Nucleus accumbens (tissue), 56 donors: ENCODE measurements around the gene ZNF212.
A peak's percentile ranks its signal among the peaks of the same experiment; 100 is the strongest.

Experiments used
- DNase-seq, 56 donors: peaks; one replicate each; lab custom pipeline; 2025; lab: John Stamatoyannopoulos, UW

Gene ZNF212

DNA sequence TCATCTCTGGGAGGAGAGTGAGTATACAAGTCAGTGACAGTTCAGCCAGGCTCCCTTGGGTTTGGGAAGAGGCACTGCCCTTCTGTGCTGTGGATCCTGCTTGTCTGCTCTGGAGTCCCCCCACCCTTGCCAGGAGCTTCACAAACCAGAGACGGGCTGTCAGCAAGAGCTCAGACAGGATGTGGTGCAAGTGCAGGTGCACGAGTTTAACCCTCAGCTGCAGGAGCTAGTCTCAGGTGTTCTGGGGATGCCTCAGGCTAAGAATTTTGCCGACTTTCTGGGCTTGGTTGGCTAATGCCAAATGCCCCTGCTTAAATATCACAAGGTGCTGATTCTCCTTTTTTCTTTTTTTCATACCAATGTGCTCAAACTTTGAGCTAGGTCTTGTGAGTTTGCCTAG, 44.9 kb downstream of the ZNF212 start:
- no peak for DNase-seq

DNA sequence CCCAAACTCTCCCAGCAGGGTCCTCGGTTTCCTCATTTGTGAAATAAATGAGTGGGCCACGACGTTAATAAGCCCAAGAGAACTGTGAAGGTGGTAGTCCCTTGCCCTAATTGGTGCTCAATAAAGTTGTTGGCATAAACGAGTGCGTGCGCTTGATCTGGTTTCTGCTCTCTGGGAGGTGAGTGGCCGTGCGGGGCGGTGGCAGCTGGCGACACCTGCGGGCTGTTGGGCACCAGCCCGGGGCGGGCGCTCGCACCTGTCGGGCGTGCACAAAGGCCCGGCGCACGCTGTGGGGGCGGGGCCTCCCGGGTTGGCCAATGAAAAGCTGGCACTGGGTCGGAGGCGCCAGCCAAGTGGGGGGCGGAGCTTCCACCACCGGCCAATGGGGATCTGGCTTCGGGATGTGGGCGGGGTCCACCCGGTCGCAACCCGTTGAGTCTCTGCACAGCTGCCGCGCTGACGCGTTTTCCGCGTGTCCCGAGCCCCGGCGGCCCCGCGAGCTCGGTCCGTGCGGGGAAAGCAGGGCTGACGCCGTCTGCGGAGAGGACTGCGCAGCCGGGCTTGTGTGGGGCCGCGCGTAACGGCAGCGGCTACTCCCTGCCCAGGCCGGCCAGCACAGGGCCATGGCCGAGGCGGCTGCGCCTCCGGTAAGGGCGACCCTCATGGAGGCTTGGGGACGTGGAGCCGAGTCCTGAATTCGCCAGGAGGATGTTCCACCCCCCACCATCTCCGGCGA, 45.6 kb downstream of the ZNF212 start:
- DNase-seq = peak; percentile 56 to 97 (median 89)

DNA sequence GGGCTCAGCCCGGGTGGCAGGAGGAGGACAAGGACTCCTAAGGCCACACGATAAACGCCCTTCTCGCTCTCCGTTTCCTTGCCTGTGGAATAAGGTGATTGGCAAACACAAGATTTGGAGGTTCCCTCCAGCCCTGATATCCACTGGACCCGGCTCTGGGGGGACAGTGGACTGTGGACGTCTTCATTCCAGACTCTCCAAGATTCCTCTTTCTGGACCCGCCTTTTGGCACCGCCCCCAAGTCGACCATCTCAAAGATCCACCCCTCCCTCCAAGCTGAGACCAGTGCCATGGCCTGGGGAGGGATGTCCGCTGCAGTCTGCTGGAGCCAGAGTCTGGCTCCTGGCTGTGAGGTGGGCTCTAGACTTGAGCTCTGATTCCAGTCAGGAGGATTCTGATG, 46.2 kb downstream of the ZNF212 start:
- DNase-seq = peak in 5 of 56 donors; percentile 20 to 35 (median 25)

DNA sequence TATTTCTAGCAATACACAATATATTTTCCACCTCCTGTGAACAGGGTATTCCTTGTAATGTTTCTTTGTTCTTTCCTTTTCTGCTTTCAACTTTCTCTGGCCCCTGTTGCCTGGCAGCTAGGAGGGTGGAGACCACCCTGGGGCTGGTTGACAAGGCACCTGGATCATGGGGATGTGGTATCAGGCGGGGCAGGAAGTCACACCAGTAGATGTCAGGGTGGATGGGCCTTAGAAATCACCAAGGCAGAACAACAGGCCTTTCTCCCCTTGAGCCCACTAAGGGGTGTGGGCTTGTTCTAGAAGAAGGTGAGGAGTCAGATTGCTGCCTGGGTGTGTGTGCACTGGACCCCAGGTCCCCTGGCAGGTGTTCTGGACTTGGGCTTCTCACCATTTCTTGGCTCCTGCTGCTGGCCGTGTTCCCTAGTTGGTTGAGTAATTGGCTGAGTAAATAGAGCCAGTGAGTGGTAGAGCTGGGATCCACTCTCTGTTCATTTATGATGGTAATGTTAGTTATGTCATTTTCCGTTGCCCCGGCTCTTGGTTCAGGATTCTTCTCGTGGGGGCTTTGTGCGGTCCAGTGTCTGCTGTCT, 47.5 kb downstream of the ZNF212 start:
- no peak for DNase-seq

DNA sequence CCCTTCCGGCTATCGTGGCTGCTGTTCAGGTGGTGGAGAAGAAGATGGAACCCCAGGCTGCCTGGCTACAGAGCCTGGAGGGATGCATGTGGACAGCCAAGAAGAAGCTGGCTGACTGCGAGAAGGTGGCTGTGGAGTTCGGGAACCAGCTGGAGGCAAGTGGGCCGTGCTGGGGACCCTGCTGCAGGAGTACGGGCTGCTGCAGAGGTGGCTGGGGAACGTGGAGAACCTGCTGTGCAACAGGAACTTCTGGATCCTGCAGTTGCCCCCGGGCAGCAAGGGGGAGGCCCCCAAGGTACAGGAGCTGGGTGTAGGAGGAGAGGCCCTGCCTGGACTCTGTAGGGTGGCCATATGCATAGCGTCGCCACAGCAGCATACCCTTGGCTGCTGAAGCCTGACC, 48.2 kb downstream of the ZNF212 start:
- no peak for DNase-seq

DNA sequence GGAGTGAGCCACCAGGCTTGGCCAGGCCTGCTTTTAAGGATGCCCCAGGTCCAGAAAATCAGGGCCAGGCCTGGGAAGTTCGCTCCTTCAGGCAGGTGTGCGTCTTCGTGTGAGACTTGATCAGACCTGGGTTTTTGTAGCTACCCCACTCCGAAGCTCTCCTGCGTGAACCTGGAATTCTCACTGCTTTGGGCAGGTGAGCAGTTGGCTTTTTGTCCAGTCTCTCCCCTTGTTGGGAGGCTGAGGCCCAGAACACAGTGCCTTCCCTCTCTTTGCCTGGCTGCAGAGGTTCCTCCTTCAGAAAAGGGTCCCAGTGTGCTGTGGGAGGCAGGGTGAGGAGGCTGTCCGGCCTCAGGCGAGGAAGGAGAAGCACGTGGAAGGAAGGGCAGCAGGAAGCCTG, 49.8 kb downstream of the ZNF212 start:
- no peak for DNase-seq

DNA sequence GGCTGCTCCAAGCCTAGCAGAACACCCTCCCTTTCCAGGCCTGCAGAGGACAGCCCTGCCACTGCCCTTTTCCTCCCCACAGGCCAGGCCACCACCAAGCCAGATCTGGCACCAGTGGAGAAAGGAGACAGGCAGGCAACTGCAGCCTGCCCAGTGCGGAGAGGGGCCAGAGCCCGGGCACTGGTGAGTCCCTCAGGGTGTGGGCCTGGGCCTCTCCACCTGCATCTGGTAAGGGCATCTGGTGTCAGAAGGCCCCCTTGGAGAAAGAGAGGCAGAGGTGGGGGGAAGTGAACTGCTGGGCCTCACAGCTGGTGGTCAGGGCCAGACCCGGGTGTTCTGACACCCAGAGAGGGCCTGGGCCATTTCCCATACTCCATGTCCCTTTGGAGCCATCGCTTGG, 50.4 kb downstream of the ZNF212 start:
- no peak for DNase-seq

DNA sequence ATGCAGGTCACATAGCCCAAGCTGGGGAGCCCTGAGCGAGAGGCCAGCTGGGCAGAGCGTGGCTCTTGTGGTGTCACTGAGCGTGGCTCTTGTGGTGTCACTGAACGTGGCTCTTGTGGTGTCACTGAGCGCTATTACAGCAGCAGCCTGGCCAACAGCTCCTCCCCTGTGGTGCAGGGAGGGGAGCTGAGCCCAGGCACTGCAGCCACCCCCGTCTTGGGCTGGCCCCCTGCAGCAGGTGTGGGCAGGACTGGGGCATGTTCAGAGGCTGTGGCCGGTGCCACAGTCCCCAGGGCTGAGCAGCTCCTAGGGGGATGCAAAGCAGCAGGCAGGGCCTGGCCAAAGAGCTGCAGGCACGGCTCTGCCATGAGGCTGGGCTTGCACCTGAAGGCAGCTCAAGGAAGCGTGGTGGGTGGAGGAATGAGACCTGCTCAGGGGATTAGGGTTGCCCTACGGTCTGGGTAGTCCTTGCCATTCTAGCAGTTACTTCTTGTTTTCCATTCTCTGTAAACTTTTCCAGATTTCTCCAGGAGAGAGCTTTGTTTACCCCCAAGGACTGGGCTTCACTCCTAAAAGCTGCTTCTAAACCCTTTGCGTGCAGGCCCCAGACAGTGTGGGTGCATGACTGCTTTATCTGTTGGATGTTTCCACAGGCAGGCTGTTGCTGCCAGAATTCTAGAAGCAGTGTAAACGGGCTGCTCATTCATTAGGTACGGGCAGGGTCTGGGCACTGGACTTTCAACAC, 51.8 kb downstream of the ZNF212 start:
- DNase-seq = no peak

DNA sequence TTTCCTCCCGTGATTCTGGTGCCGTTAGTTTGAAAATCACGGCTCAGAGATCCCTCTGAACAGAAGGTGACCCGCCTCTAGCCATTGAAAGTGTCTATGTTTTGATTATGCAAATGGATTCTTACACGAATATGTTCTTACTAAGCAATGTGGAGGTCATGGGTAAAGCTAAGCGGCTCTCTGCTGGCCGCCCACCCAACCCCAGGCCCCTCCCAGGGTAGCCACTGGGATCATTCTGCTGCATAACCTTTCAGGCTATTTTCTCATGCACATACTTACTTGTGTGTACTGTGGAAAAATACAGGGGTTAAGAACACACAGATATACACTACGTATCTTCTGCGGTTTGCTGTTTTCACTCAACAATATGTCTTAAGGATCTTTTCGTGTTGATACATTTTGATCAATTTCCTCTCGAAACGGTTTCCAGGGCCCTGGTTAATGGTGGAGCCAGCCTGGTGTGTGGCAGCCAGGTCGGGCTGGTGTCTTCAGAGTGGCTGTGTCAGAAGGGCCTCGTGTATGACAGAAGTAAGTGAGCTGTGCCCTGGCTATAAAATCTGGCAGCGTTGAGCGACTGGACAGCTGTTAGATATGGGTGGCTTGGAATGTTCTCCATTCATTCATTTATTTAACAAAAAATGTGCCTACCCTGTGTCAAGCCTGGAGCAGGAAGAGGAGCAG, 52.5 kb downstream of the ZNF212 start:
- DNase-seq = no peak

DNA sequence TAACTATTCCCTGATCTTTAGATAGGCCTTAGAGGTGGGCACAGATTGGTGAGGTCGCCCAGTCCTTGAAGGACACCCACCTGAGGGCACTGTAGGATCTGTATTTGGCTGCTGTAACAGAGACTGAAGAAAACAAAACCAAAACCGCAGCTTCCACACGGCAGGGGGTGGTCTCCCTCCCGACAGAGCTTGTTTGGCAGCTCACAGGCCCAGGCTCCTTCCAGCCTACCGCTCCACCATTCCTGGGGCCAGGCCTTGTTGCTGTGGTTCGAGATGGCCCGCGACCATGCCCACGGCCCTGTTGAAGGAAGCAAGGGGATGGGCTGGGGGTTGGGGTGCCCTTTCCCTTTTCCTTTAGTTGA, 53.0 kb downstream of the ZNF212 start:
- DNase-seq = no peak

DNA sequence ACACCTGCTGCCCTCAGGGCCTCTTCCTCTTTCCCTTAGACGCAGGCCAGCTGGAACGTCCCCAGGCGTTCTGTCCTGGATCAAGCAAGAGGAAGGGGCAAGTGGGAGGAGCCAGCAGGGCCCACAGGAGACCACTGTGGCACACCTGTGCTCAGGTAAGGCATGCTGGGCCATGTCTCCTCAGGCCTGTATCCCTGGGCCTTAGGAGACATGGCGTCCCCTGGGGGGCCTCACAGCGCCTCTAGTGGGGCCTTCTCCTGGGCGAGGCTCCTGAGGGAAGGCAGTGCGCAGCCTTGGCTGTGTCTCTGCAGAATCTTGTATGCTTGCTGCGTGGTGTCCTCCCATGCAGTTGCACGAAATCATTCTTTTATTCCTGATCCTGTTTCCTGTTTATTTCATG, 53.9 kb downstream of the ZNF212 start:
- DNase-seq = no peak

DNA sequence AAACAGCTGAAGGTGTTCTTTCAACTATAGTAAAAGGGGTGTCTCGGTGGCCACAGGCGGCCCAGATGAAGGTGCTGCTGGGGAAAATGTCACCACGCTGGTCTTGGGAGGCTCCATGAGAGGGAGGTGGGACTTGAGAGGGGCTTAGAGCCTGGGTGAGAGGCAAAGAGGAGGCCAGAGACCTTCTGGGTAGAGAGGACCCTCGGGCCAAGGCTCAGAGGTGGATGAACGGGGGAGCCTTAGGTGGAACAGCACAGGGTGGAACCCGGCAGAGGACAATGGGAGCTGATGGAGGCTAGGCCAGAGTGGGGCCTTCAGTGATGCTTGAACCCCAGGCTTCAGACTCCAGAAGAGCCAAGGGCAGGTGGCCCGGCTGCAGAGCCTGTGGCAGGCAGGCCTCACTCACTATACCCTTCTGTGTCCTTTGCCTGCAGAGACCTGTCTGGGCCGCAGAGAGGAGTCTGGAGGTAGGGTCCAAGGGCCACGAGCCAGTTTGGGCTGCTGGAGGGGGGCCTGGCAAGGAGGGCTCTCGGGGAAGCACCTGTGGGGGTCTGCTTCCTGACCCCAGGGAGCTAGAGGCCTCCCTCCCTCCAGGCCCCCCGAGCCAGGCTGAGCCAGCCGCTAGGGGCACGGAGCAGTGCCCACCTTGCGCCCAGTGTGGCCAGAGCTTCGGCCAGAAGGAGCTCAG, 54.6 kb downstream of the ZNF212 start:
- DNase-seq = no peak

DNA sequence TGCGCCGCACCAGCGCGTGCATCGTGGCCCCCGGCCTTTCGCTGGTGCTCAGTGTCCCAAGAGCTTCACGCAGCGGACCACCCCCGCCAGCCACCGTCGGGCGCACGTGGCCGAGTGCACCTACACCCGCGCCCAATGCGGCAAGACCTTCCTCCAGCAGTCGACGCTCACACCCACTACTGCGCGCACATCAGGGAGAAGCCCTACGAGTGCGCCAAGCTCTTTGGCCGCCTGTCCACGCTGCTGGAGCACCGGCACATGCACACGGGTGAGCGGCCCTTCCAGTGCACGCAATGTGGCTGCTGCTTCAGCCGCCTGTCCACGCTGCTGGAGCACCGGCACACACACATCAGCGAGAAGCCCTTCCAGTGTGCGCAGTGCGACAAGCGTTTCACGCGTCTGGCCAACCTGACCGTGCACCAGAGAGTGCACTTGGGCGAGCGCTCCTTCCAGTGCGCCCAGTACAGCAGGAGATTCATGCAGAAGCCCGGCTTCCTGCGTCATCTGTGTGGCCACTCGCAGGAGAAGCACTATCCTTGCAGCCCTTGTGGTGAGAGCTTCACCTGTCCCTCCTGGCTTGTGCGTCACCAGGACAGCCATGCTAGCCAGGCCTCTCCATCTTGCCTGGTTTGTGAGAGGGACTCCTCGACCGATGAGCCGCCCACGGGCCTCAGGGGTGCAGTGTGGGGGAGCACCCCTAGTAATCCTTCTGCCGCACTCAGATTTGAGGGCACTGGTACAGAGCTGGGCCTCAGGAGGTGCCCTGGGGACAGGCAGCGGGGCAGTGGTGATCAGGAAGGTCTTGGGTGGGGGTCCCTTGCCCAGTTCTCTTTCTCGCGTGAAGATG, 55.4 kb downstream of the ZNF212 start:
- DNase-seq = no peak

DNA sequence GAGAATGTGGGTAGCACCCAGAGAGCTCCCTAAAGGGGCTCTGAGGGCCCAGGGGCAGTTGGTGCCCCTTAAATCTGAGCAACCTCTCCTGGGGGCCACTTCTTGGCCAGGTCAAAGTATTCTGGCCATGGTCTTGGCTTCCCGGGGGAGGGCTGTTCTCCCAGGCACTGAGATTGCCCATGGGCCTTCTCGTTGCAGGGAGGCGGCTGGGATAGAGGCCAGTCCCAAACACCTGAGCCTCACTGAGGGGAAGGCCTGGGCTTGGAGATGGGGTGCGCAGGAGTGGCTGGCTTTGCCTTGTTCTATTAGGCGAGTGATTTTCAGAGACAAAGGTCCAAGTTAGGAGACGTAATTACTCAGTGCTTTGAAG, 56.0 kb downstream of the ZNF212 start:
- DNase-seq = no peak

DNA sequence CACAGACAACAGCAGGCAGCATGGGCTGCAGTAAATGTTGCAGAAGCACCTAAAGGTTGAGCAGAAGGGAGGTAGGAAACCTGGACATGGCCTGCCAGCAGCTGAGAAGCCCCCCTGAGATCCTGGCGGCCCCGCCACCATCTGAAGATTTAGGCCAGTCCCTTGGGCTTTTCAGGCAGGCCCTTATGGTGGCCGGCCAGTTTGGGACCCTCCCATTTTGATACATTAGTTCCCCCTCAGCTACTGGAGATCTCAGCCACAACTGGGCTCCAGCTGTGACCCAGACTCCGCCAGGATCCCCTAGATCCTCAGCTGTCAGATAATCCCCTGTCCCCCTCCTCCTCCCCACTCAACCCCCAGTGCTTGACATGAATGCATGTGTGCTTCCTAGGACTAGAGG, 56.9 kb downstream of the ZNF212 start:
- no peak for DNase-seq

DNA sequence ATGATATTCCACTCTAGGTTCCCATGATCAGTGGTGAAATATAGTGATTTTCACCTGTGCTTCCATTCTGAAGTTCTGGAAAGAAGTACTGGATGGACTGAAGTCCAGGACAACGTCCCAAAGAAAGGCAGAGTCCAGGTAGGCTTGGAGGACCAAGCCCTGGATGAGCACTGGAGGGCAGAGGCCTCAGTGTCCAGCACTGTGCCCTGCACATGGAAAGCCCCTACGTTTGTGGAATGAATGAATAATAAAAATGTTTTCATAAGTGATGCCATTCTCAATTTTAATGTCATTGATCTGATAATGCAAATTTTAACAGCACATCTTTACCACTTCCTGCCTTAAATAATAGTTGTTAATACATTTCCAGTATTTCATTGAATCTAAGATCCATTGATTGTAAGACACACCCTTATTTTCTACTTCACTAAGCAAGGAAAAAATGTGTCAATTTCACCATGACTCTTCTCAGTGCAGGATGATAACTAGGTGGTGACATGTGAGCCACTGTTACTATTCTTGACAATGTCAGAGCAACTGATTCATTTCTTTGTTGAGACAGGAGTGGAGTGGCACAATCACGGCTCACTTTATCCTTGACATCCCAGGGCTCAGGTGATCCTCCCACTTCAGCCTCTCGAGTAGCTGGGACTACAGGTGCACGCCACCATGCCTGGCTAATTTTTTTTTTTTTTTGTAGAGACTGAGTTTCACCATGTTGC, 57.7 kb downstream of the ZNF212 start:
- peak in 3 of 56 donors; percentile 9 to 50 (median 11) for DNase-seq

DNA sequence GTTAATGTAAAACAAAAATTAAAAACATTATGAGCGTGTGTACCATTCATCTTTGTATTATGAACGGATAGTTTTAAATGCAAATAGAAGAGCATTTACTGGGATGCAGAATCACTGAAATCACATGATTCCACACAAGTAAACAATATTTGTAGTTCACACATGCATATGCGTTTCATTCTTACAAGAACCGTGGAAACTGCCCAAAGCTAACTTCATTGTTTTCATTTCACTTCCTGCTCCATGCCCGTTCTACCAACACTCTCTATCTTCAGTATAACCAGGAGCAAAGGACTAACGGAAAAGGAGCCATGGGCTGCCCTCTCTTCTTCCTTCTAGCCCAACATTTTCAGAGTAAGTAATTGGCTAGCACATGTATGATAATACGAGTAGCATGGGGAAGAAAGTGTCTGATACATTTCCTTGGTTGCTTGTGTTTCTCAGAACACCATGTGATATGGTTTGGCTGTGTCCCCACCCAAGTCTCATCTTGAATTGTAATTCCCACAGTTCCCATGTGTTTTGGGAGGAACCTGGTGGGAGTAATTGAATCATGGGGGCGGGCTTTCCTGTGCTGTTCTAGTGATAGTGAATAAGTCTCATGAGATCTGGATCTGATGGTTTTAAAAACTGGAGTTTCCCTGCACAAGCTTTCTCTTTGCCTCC, 61.3 kb downstream of the ZNF212 start:
- no peak for DNase-seq

DNA sequence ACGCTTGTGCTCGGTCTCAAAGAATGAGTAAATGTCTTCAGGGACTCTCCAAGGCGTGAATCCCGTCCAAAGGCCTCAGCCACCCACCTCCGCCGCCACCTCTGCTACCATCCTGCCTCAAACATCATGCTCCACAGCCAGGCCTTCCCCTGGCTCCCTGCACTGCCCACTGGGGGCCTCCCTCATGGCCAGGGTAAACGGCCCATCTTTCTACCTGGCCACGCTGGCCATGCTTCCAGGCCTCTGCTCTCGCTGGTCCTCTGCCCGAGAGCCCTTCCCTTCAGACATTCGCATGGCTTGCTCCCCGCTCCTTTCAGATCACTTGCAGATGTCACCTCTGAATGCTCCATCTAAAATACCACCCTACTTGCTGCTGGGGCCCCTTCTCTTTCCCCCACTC, 62.8 kb downstream of the ZNF212 start:
- DNase-seq = no peak

DNA sequence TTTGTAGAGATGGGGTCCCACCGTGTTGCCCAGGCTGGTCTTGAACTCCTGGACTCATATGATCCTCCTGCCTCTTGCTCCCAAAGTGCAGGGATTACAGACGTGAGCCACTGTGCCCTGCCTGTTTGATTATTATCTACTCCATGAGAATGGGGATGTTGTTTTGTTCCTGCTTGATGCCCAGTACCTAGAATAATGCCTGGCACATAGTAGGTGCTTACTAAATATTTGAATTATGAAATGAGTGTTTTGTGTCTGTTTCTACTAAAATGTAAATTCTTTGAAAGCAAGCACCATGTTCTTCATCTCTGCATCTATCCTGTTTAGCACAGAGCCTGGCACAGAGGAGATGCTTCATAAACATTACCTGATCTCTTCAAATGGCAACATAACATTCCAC, 63.4 kb downstream of the ZNF212 start:
- no peak for DNase-seq
